Activated CD8-positive, alpha-beta memory T cell treated with anti-CD3 and anti-CD28 coated beads, Interleukin-2, amount 10 ng/mL, durations not matched to agents 7 days and 5 days (primary cell): ENCODE measurements around the gene MTHFR. TPM values are rescaled to one million over a fixed set of nuclear protein-coding genes. Genes with fewer than 3 reads are reported as not detected.

Experiments used
- ATAC-seq: fragments of 150-1000 bp; cut with Tn5 transposase; one replicate; pipeline ENCODE4 v1.10.0; 2021; ENCODE audit warnings: moderate library complexity
- CTCF ChIA-PET: fragments of 350-600 bp; sonication (Branson Sonifier 250); formaldehyde crosslinking; loops from one replicate; lab custom pipeline; 2021; ENCODE audit warnings: antibody characterized with exemption; lab: Charles Lee
- DNase-seq: peaks from one replicate; pipeline ENCODE4 v3.0.0-alpha.2; 2020
- H3K27ac Mint-ChIP-seq: one replicate; pipeline ENCODE4 v1.8.0; 2021; ENCODE audit warnings: mild to moderate bottlenecking, mixed read lengths
- H3K27me3 Mint-ChIP-seq: one replicate; pipeline ENCODE4 v1.8.0; 2021; ENCODE audit warnings: mixed read lengths
- H3K36me3 Mint-ChIP-seq: one replicate; pipeline ENCODE4 v1.8.0; 2021; ENCODE audit warnings: mild to moderate bottlenecking, mixed read lengths
- H3K4me1 Mint-ChIP-seq: one replicate; pipeline ENCODE4 v1.8.0; 2021; ENCODE audit warnings: mixed read lengths
- H3K4me3 Mint-ChIP-seq: one replicate; pipeline ENCODE4 v1.8.0; 2021; ENCODE audit warnings: mild to moderate bottlenecking, moderate library complexity, mixed read lengths
- H3K9me3 Mint-ChIP-seq: one replicate; pipeline ENCODE4 v1.8.0; 2022; ENCODE audit warnings: low read depth, mixed read lengths
- total RNA-seq, 2 experiments: library from RNA; stranded (reverse); gene quantifications; one replicate each; pipeline ENCODE4 v1.2.3, GENCODE V29; 2021

Gene MTHFR
- total RNA-seq, 2 experiments from 2014 or later, result 24.1 to 30.0 TPM

GRCh38 chr1:11789126-11790067 lies 16.4 kb downstream of the MTHFR start:
- CTCF ChIA-PET, result interaction anchor here (2.3 kb wide), 1 partner anchor 144 kb away, joined by 5 read pairs; no protein-coding TSS in a partner anchor
- Mint-ChIP-seq H3K4me1 (no peaks in the 10 kb centered on the region), H3K36me3 (no peaks in the 10 kb centered on the region), H3K9me3 (no peaks in the 10 kb centered on the region), H3K27ac (no peak overlapping the region), H3K4me3 (no peak overlapping the region), H3K27me3 (no peaks in the 10 kb centered on the region)
- ATAC-seq (no peak), DNase-seq (no peak)

- CTCF ChIA-PET, result interaction anchor here (2.3 kb wide), 1 partner anchor 143 kb away, joined by 5 read pairs; no protein-coding TSS in a partner anchor
- H3K27ac Mint-ChIP-seq, result no peak overlapping the region
- DNase-seq (no peak), ATAC-seq (no peak)
- H3K27me3 Mint-ChIP-seq, result no peaks in the 10 kb centered on the region
- H3K36me3 Mint-ChIP-seq, result no peaks in the 10 kb centered on the region
- no peaks in the 10 kb centered on the region for H3K9me3 Mint-ChIP-seq
- no peaks in the 10 kb centered on the region for H3K4me1 Mint-ChIP-seq
- no peak overlapping the region for H3K4me3 Mint-ChIP-seq
Measured at GRCh38 chr1:11788549-11789053, 17.2 kb downstream of the MTHFR start.

GRCh38 chr1:11787804-11788436 lies 17.8 kb downstream of the MTHFR start:
- H3K4me1 Mint-ChIP-seq, result no peaks in the 10 kb centered on the region
- H3K36me3 Mint-ChIP-seq, result no peaks in the 10 kb centered on the region
- CTCF ChIA-PET, result interaction anchor here (1.4 to 2.3 kb wide), 2 partner anchors 138 to 142 kb away, joined by 3 to 5 read pairs; no protein-coding TSS in a partner anchor
- H3K27ac Mint-ChIP-seq, result no peak overlapping the region
- DNase-seq (no peak), ATAC-seq (no peak)
- no peaks in the 10 kb centered on the region for H3K9me3 Mint-ChIP-seq
- no peaks in the 10 kb centered on the region for H3K27me3 Mint-ChIP-seq
- no peak overlapping the region for H3K4me3 Mint-ChIP-seq

DNA sequence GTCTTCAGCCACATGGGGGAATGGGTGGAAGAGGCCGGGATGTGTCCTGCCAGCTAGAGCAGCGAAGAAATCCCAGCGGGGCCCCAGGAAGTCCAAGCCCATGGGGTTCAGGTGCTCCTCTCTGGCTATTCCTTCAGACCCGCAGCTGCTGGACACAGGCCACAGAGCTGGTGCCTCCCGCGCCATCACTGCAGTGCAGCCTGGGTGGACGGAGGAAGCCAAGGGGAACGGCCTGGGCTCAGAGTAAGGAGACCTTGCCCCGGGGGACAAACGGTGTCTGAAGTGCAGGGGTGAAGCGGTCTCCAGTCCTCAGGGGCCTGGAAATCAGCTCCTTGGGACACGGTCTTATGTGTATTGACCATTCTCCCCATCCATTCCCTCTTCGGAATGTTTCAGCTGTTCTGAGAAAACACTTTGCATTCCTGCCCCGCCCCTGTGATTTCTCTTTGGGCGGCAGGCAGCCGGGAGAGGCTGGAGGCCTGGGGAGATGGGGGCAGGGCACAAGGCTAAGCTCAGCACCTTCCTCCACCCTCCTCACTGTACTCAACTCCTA lies 18.4 kb downstream of the MTHFR start:
- no peaks in the 10 kb centered on the region for H3K36me3 Mint-ChIP-seq
- H3K27me3 Mint-ChIP-seq, result no peaks in the 10 kb centered on the region
- DNase-seq (no peak), ATAC-seq (no peak)
- H3K9me3 Mint-ChIP-seq, result no peaks in the 10 kb centered on the region
- H3K4me3 Mint-ChIP-seq, result no peak overlapping the region
- H3K4me1 Mint-ChIP-seq, result no peaks in the 10 kb centered on the region
- H3K27ac Mint-ChIP-seq, result no peak overlapping the region
- CTCF ChIA-PET, result interaction anchor here (1.4 to 2.3 kb wide), 2 partner anchors 137 to 142 kb away, joined by 3 to 5 read pairs; no protein-coding TSS in a partner anchor

GRCh38 chr1:11786168-11786567 lies 19.6 kb downstream of the MTHFR start:
- Mint-ChIP-seq H3K9me3 (no peaks in the 10 kb centered on the region), H3K4me1 (no peaks in the 10 kb centered on the region), H3K27ac (no peak overlapping the region), H3K27me3 (no peaks in the 10 kb centered on the region), H3K36me3 (no peaks in the 10 kb centered on the region), H3K4me3 (no peak overlapping the region)
- no peak for DNase-seq
- CTCF ChIA-PET, result interaction anchor here (1.7 to 2.2 kb wide), 4 partner anchors 8 to 17 kb away, joined by 6 to 8 read pairs (median 6); no protein-coding TSS in a partner anchor
- ATAC-seq, result no peak

DNA sequence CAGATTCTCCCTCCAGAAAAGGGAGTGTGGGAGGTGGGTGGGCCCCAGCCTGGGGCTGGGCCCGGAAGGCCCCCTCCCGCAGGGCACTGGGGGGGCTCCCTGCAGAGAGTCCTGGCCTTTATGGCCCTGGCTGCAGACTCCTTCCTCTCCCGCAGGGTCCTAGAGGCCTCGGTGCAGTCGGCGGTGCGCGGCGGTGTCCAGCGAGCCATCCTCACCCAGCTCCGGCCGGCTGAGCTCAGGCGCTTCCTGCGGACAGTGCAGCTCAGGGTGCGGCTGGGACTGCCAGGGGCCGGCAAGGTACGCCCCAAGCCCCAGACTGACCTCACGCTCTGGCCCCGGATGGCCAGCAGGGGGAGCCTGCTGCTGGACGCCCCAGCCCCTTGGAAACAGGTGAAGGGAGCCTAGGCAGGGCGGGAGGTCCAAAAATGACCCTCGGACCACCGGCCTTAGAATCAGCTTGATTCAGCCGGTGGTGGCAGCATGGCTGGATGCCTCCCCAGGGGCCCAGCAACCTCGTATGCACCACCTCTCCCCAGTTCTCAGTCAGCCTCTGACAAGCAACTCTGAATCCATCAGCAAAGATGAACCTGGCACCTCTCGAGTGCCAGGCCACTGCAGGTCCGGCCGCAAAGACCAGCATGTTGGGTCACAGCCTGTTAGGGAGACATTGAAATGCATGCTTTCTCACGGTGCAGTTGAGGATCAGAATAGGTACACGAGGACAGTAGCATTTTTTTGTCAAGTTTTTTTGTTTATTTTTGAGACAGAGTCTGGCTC lies 20.6 kb downstream of the MTHFR start:
- peak; percentile 85 for ATAC-seq
- Mint-ChIP-seq H3K4me1 (no peaks in the 10 kb centered on the region), H3K36me3 (no peaks in the 10 kb centered on the region), H3K9me3 (no peaks in the 10 kb centered on the region), H3K27ac (no peak overlapping the region), H3K4me3 (no peak overlapping the region), H3K27me3 (no peaks in the 10 kb centered on the region)
- CTCF ChIA-PET, result interaction anchor here (0.6 to 2.2 kb wide), 8 partner anchors 9 to 108 kb away, joined by 3 to 8 read pairs (median 4); no protein-coding TSS in a partner anchor
- DNase-seq, result peak; percentile 51

DNA sequence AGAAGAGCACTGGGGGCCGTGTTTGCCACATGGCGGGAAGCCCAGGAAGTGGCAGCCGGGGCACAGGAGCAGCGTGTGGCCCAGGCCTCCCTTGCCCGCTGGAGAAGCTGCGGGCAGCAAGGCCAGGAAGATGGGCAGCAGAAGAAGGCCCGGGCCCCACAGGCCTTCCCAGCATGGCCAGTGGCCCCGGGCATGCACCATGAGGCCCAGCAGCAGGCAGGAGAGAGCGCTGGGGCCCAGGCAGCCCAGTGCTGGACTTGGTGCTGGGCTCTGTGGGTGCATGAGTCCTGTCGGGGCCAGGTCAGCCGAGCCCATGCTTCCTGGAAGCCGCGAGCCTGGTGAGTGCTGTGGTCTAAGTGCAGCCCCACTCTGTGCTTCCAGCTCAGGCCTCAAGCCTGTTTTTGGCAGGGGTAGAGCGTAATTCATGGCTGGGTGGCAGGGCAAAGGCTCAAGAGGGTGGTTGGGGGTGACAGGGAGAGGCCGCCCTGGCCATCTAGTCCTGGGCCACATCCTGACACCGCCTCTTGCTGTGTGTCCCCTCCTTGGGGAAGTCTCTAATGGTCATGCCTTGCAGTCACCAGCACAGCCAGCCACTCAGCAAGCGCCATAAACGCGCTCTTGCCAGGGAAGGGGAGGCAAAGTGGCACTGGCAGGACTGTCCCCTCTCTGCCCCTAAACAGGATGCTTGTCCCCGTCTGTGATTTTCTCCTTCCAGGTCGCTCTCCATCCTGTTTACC lies 21.3 kb downstream of the MTHFR start:
- ATAC-seq (no peak), DNase-seq (no peak)
- CTCF ChIA-PET, result interaction anchor here (0.6 to 2.2 kb wide), 8 partner anchors 9 to 93 kb away, joined by 3 to 8 read pairs (median 4); no protein-coding TSS in a partner anchor
- Mint-ChIP-seq H3K9me3 (no peaks in the 10 kb centered on the region), H3K4me1 (no peaks in the 10 kb centered on the region), H3K27ac (no peak overlapping the region), H3K4me3 (no peak overlapping the region), H3K36me3 (no peaks in the 10 kb centered on the region), H3K27me3 (no peaks in the 10 kb centered on the region)

GRCh38 chr1:11783556-11783955 lies 22.2 kb downstream of the MTHFR start:
- Mint-ChIP-seq H3K4me1 (no peaks in the 10 kb centered on the region), H3K4me3 (no peak overlapping the region), H3K9me3 (no peaks in the 10 kb centered on the region), H3K36me3 (no peaks in the 10 kb centered on the region), H3K27ac (no peak overlapping the region), H3K27me3 (no peaks in the 10 kb centered on the region)
- CTCF ChIA-PET, result interaction anchor here (0.8 kb wide), 1 partner anchor 12 kb away, joined by 3 read pairs; no protein-coding TSS in a partner anchor
- ATAC-seq (no peak), DNase-seq (no peak)

DNA sequence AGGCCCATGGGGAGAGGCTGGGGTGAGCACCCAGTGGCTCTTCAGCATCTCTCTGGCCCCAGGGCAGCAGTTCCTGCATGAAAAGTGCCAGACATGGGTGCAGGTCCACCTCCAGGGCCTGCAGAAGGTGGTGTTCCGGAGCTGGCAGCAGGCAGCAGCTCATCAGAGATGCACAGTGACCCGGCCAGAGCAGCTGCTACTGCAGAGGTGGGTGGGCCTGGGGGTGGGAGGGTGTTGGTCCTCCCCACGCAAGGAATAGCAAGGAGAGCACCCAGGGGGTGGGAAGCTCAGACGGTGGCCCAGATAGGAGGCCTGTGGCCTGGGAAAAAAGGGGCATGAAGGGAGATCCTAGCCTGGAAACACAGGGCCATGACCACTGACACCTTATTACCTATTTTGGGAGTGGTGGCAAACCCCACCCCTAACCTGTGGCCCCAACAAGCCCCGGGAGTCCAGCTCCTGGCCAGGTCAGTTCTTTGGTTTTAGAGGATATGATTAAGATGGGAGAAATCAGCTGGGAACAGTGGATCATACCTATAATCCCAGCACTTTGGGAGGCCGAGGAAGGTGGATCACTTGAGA lies 23.5 kb downstream of the MTHFR start:
- no peak overlapping the region for H3K4me3 Mint-ChIP-seq
- CTCF ChIA-PET, result interaction anchor here (0.6 to 1.2 kb wide), 3 partner anchors 15 to 118 kb away, joined by 3 read pairs; partner anchors contain the start of gene FBXO6

GRCh38 chr1:11781297-11781696 lies 24.5 kb downstream of the MTHFR start:
- H3K27ac Mint-ChIP-seq, result no peak overlapping the region
- H3K4me3 Mint-ChIP-seq, result no peak overlapping the region
- no peaks in the 10 kb centered on the region for H3K4me1 Mint-ChIP-seq
- no peaks in the 10 kb centered on the region for H3K36me3 Mint-ChIP-seq
- CTCF ChIA-PET, result interaction anchor here (1.2 kb wide), 1 partner anchor 57 kb away, joined by 3 read pairs; no protein-coding TSS in a partner anchor
- no peak for ATAC-seq
- no peaks in the 10 kb centered on the region for H3K27me3 Mint-ChIP-seq
- DNase-seq, result no peak
- H3K9me3 Mint-ChIP-seq, result no peaks in the 10 kb centered on the region

More for the DNA sequence above, 23.5 kb downstream of the MTHFR start:
- H3K36me3 Mint-ChIP-seq, result no peaks in the 10 kb centered on the region
- no peaks in the 10 kb centered on the region for H3K4me1 Mint-ChIP-seq
- no peaks in the 10 kb centered on the region for H3K9me3 Mint-ChIP-seq
- H3K27me3 Mint-ChIP-seq, result no peaks in the 10 kb centered on the region
- no peak for ATAC-seq
- H3K27ac Mint-ChIP-seq, result no peak overlapping the region
- no peak for DNase-seq

DNA sequence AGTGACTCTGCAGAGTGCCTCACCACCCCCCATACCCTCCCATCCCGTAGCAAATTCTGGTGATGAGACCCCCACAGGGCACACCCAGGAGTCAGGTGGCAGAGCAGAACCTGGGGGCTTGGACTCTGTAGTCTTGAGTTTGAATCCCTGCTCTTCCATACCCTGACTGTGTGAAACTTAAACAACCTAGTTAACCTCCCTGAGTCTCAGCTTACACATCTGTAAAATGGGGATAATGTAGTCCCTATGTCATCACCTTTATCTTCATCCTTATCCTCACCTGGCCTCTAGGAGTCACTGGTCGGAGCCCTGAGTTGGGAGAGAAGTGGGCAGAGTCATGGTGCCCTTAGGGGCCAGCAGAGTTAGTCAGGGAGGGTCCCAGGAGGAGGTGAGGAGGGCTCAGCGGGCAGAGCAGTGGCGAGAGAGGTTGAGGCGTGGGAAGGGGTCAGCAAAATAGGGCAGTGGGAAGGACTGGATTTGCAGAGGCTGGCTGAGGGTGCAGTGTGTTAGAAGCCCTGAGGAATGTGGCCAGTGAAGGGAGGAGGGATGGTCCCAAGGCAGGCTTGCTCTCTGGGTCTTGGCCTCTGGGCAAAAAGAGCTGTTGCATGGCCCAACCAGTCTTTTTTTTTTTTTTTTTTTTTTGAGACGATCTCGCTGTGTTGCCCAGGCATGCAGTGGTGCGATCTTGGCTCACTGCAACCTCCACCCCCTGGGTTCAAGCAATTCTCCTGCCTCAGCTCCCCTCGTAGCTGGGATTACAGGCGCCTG lies 25.2 kb downstream of the MTHFR start:
- no peak overlapping the region for H3K4me3 Mint-ChIP-seq
- no peaks in the 10 kb centered on the region for H3K9me3 Mint-ChIP-seq
- H3K4me1 Mint-ChIP-seq, result no peaks in the 10 kb centered on the region
- DNase-seq (no peak), ATAC-seq (no peak)
- H3K36me3 Mint-ChIP-seq, result no peaks in the 10 kb centered on the region
- CTCF ChIA-PET, result interaction anchor here (1.0 kb wide), 1 partner anchor 130 kb away, joined by 3 read pairs; no protein-coding TSS in a partner anchor
- no peak overlapping the region for H3K27ac Mint-ChIP-seq
- no peaks in the 10 kb centered on the region for H3K27me3 Mint-ChIP-seq
